Ishikawa (cell line): ENCODE data around the gene EFEMP2.

Experiments
- CEBPB ChIP-seq: IDR thresholded peaks from 2 replicates; pipeline ENCODE4 v1.6.1; 2012
- CREB1 ChIP-seq: IDR thresholded peaks from 2 replicates; pipeline ENCODE4 v1.6.1; 2012; ENCODE audit warnings: low read depth
- EGR1 ChIP-seq: IDR thresholded peaks from 2 replicates; pipeline ENCODE4 v1.6.1; 2012
- EP300 ChIP-seq: IDR thresholded peaks from 2 replicates; pipeline ENCODE4 v1.6.1; 2012; ENCODE audit warnings: borderline replicate concordance
- FOXM1 ChIP-seq: IDR thresholded peaks from 2 replicates; pipeline ENCODE4 v1.6.1; 2012; ENCODE audit warnings: low read depth, borderline replicate concordance
- MAX ChIP-seq: IDR thresholded peaks from 2 replicates; pipeline ENCODE4 v1.6.1; 2012
- NFIC ChIP-seq: IDR thresholded peaks from 2 replicates; pipeline ENCODE4 v1.6.1; 2012
- RAD21 ChIP-seq: IDR thresholded peaks from 2 replicates; pipeline ENCODE4 v1.6.1; 2012; ENCODE audit warnings: low read depth
- REST ChIP-seq: IDR thresholded peaks from 2 replicates; pipeline ENCODE4 v1.6.1; 2012; ENCODE audit warnings: low read depth, mild to moderate bottlenecking
- TAF1 ChIP-seq: IDR thresholded peaks from 2 replicates; pipeline ENCODE4 v1.6.1; 2012; ENCODE audit warnings: low read depth, mild to moderate bottlenecking
- TCF12 ChIP-seq: IDR thresholded peaks from 2 replicates; pipeline ENCODE4 v1.6.1; 2012; ENCODE audit warnings: low read depth
- TEAD4 ChIP-seq: IDR thresholded peaks from 2 replicates; pipeline ENCODE4 v1.6.1; 2012
- USF1 ChIP-seq: IDR thresholded peaks from 2 replicates; pipeline ENCODE4 v1.6.1; 2012
- YY1 ChIP-seq: IDR thresholded peaks from 2 replicates; pipeline ENCODE4 v1.6.1; 2012; ENCODE audit warnings: low read depth
- ZBTB7A ChIP-seq: IDR thresholded peaks from 2 replicates; pipeline ENCODE4 v1.6.1; 2012; ENCODE audit warnings: low read depth

EFEMP2 gene

GRCh38 chr11:65896034-65896999 lies 23.7 kb upstream of the EFEMP2 start:
- TF ChIP-seq CREB1 (no peak), EGR1 (no peak), TEAD4 (no peak), YY1 (no peak), EP300 (no peak), TAF1 (no peak), REST (no peak), ZBTB7A (no peak), TCF12 (no peak), CEBPB (no peak), RAD21 (no peak)

- TF ChIP-seq TAF1 (no peak), NFIC (no peak), MAX (no peak), REST (no peak), TCF12 (no peak), CREB1 (no peak), EGR1 (no peak), FOXM1 (no peak), YY1 (no peak), ZBTB7A (no peak), RAD21 (no peak), USF1 (no peak), TEAD4 (no peak), EP300 (no peak), CEBPB (no peak)
Observed at GRCh38 chr11:65895482-65895981, 22.9 kb upstream of the EFEMP2 start.

- TF ChIP-seq CEBPB (no peak), REST (no peak), TAF1 (no peak), MAX (no peak), EGR1 (no peak), ZBTB7A (no peak), RAD21 (no peak)
Observed at GRCh38 chr11:65894034-65894591, 21.5 kb upstream of the EFEMP2 start.

- no peak for TF ChIP-seq ZBTB7A
- TF ChIP-seq USF1: no peak
- no peak for TF ChIP-seq TCF12
- no peak for TF ChIP-seq RAD21
- TF ChIP-seq TEAD4: no peak
- no peak for TF ChIP-seq CEBPB
- no peak for TF ChIP-seq FOXM1
- TF ChIP-seq MAX: no peak
- no peak for TF ChIP-seq CREB1
- TF ChIP-seq REST: no peak
- no peak for TF ChIP-seq TAF1
Observed at GRCh38 chr11:65892661-65893317, 20.2 kb upstream of the EFEMP2 start.
